Activated CD8-positive, alpha-beta T cell treated with anti-CD3 and anti-CD28 coated beads for 36 hours (primary cell): ENCODE results near the gene RIC1. TPM values are rescaled to one million over a fixed set of nuclear protein-coding genes. Genes with fewer than 3 reads are reported as not detected.
"Not testable (repeated sequence)": the region's sequence is repeated elsewhere in the genome, so short reads cannot be mapped to it uniquely, and the experiment has no call there.

ENCODE experiments used
- ATAC-seq: fragments of 200-7000 bp; cut with Tn5 transposase; one replicate; pipeline ENCODE4 v1.10.0; 2021; ENCODE audit warnings: mild to moderate bottlenecking, moderate library complexity
- CTCF ChIA-PET: fragments of 350-600 bp; sonication (Branson Sonifier 250); formaldehyde crosslinking; loops from one replicate; lab custom pipeline; 2021; ENCODE audit warnings: antibody characterized with exemption; lab: Charles Lee
- POLR2A ChIA-PET: fragments of 350-600 bp; sonication (Branson Sonifier 250); formaldehyde crosslinking; loops from one replicate; lab custom pipeline; 2021; ENCODE audit warnings: antibody characterized with exemption; lab: Charles Lee
- DNase-seq: peaks from one replicate; pipeline ENCODE4 v3.0.0-alpha.2; 2020
- H3K27ac Mint-ChIP-seq: one replicate; pipeline ENCODE4 v1.8.0; 2021; ENCODE audit warnings: mild to moderate bottlenecking, mixed read lengths
- H3K27me3 Mint-ChIP-seq: one replicate; pipeline ENCODE4 v1.8.0; 2021; ENCODE audit warnings: mixed read lengths
- H3K36me3 Mint-ChIP-seq: one replicate; pipeline ENCODE4 v1.8.0; 2021; ENCODE audit warnings: low read depth, mixed read lengths
- H3K4me1 Mint-ChIP-seq: one replicate; pipeline ENCODE4 v1.8.0; 2021; ENCODE audit warnings: low read depth, mixed read lengths
- H3K4me3 Mint-ChIP-seq: one replicate; pipeline ENCODE4 v1.8.0; 2021; ENCODE audit warnings: mild to moderate bottlenecking, moderate library complexity, mixed read lengths
- H3K9me3 Mint-ChIP-seq: one replicate; pipeline ENCODE4 v1.8.0; 2021; ENCODE audit warnings: mixed read lengths
- intact Hi-C: fragments of 100-400 bp; cut with micrococcal nuclease; formaldehyde crosslinking; loops from one replicate; pipeline ENCODE4 v1.10.0; 2022
- total RNA-seq, 2 experiments: library from RNA; stranded (reverse); gene quantifications; one replicate each; pipeline ENCODE4 v1.2.3, GENCODE V29; 2021
- TF ChIP-seq, protein P1 (sequence below): fragments of 200-600 bp; IDR thresholded peaks from one replicate; pipeline ENCODE4 v1.8.0; 2022; ENCODE audit warnings: antibody characterized with exemption, mild to moderate bottlenecking

Gene RIC1, protein sequence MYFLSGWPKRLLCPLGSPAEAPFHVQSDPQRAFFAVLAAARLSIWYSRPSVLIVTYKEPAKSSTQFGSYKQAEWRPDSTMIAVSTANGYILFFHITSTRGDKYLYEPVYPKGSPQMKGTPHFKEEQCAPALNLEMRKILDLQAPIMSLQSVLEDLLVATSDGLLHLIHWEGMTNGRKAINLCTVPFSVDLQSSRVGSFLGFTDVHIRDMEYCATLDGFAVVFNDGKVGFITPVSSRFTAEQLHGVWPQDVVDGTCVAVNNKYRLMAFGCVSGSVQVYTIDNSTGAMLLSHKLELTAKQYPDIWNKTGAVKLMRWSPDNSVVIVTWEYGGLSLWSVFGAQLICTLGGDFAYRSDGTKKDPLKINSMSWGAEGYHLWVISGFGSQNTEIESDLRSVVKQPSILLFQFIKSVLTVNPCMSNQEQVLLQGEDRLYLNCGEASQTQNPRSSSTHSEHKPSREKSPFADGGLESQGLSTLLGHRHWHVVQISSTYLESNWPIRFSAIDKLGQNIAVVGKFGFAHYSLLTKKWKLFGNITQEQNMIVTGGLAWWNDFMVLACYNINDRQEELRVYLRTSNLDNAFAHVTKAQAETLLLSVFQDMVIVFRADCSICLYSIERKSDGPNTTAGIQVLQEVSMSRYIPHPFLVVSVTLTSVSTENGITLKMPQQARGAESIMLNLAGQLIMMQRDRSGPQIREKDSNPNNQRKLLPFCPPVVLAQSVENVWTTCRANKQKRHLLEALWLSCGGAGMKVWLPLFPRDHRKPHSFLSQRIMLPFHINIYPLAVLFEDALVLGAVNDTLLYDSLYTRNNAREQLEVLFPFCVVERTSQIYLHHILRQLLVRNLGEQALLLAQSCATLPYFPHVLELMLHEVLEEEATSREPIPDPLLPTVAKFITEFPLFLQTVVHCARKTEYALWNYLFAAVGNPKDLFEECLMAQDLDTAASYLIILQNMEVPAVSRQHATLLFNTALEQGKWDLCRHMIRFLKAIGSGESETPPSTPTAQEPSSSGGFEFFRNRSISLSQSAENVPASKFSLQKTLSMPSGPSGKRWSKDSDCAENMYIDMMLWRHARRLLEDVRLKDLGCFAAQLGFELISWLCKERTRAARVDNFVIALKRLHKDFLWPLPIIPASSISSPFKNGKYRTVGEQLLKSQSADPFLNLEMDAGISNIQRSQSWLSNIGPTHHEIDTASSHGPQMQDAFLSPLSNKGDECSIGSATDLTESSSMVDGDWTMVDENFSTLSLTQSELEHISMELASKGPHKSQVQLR (N-terminal part only)
- 10 to 100 TPM; 14.4 to 14.6 TPM for total RNA-seq

GRCh38 chr9:5628530-5629311 lies at the start of gene RIC1:
Gene RIC1, plus strand, starts transcription at chr9:5629107. Its CDS starts 203 bp downstream, at chr9:5629310.
- Mint-ChIP-seq H3K4me1 (peaks cover 54% of the 10 kb centered on the region), H3K27me3 (no peaks in the 10 kb centered on the region), H3K27ac (peak within 1 kb of the TSS; percentile 100), H3K9me3 (no peaks in the 10 kb centered on the region), H3K4me3 (peak within 1 kb of the TSS; percentile 100), H3K36me3 (peaks cover 18% of the 10 kb centered on the region)
- peak; percentile 94 for DNase-seq
- TF ChIP-seq, protein P1, sequence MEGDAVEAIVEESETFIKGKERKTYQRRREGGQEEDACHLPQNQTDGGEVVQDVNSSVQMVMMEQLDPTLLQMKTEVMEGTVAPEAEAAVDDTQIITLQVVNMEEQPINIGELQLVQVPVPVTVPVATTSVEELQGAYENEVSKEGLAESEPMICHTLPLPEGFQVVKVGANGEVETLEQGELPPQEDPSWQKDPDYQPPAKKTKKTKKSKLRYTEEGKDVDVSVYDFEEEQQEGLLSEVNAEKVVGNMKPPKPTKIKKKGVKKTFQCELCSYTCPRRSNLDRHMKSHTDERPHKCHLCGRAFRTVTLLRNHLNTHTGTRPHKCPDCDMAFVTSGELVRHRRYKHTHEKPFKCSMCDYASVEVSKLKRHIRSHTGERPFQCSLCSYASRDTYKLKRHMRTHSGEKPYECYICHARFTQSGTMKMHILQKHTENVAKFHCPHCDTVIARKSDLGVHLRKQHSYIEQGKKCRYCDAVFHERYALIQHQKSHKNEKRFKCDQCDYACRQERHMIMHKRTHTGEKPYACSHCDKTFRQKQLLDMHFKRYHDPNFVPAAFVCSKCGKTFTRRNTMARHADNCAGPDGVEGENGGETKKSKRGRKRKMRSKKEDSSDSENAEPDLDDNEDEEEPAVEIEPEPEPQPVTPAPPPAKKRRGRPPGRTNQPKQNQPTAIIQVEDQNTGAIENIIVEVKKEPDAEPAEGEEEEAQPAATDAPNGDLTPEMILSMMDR = no peak
- peak; percentile 83 for ATAC-seq
- POLR2A ChIA-PET = interaction anchor here (1.0 to 1.5 kb wide), 4 partner anchors 17 to 386 kb away, joined by 3 to 5 read pairs (median 4); partner anchors contain the start of gene RANBP6
- CTCF ChIA-PET = interaction anchor here (1.0 to 1.8 kb wide), 6 partner anchors 21 to 205 kb away, joined by 3 to 9 read pairs (median 4); partner anchors contain the start of gene ERMP1
- intact Hi-C loops = loop anchor here (5.0 kb wide), 2 partner anchors 139 to 214 kb away; no protein-coding TSS in a partner anchor

DNA sequence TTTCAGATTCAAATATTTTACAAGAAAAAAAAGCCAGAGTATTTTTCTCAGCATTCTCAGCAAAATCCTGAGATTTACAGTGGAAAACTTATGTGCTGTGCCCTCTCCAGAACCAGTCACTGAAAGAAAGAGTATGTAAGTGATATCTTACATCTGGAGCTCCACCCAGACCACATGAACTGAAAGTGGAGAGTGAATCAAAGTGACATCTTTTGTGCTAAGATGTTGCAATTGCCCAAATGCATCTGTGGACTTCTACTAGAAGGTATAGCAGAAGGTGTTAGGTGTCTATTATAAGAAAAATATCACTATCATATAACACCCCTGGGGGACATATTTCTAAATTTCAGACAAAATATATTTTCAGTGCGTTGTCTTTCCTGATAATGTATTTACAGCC lies 49.0 kb upstream of the RIC1 start:
- ATAC-seq = no peak
- Mint-ChIP-seq H3K9me3 (peaks cover 4% of the 10 kb centered on the region), H3K36me3 (no peaks in the 10 kb centered on the region), H3K27me3 (no peaks in the 10 kb centered on the region), H3K27ac (no peak overlapping the region), H3K4me1 (peaks cover 24% of the 10 kb centered on the region), H3K4me3 (no peak overlapping the region)
- TF ChIP-seq, protein P1 = no peak
- ChIA-PET POLR2A (no interaction called here), CTCF (no interaction called here)
- intact Hi-C loops = no loop called here
- no peak for DNase-seq

DNA sequence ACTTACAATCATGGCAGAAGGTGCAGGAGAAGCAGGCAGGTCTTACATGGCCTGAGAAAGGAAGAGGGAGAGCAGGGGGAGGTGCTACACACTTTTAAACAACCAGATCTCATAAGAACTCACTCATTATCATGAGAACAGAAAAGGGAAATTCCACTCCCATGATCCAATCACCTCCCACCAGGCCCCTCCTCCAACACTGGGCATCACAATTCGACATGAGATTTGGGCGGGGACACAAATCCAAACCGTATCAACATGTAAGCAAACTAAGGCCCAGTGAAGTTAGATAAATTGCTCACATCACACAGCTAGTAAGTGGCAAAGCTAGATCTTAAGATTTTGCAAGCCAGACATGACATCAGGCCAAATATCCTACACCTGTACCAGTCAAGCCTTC lies 48.3 kb upstream of the RIC1 start:
- Mint-ChIP-seq H3K27me3 (no peaks in the 10 kb centered on the region), H3K4me3 (no peak overlapping the region), H3K4me1 (peaks cover 28% of the 10 kb centered on the region), H3K36me3 (no peaks in the 10 kb centered on the region), H3K27ac (no peak overlapping the region), H3K9me3 (peaks cover 4% of the 10 kb centered on the region)
- DNase-seq (no peak), ATAC-seq (no peak)
- intact Hi-C loops = no loop called here
- ChIA-PET POLR2A (no interaction called here), CTCF (no interaction called here)
- TF ChIP-seq, protein P1 = no peak

DNA sequence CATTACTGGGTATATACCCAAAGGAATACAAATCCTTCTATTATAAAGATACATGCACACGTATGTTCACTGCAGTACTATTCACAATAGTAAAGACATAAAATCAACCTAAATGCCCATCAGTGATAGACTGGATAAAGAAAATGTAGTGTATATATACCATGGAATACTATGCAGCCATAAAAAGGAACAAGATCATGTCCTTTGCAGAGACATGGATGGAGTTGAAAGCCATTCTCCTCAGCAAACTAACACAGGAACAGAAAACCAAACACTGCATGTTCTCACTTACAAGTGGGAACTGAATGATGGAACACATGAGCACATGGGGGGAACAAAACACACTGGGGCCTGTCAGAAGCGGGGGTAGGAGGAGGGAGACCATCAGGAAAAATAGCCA lies 47.2 kb upstream of the RIC1 start:
- ATAC-seq, intact Hi-C loops, DNase-seq, POLR2A ChIA-PET, H3K36me3 Mint-ChIP-seq, H3K9me3 Mint-ChIP-seq, H3K27ac Mint-ChIP-seq, H3K4me3 Mint-ChIP-seq, H3K27me3 Mint-ChIP-seq: not testable (repeated sequence)
- peaks cover 38% of the 10 kb centered on the region for H3K4me1 Mint-ChIP-seq
- CTCF ChIA-PET = interaction anchor here (2.5 kb wide), 1 partner anchor 19 kb away, joined by 13 read pairs; no protein-coding TSS in a partner anchor
